Endodermal cell (in vitro differentiated cells): ENCODE measurements around the gene LRRC36. TPM values are rescaled to one million over a fixed set of nuclear protein-coding genes. Genes with fewer than 3 reads are reported as not detected.

Experiments used
- DNase-seq: peaks from one replicate; pipeline ENCODE4 v3.0.0-alpha.2; 2017
- H3K27ac ChIP-seq: 2 replicates; pipeline ENCODE4 v1.5.1; 2013; ENCODE audit warnings: mild to moderate bottlenecking, low read depth, low read length, moderate library complexity
- H3K27me3 ChIP-seq: 2 replicates; pipeline ENCODE4 v1.6.1; 2013; ENCODE audit warnings: mild to moderate bottlenecking, low read length, moderate library complexity; ENCODE audit not compliant: insufficient read depth, control insufficient read depth, poor library complexity, severe bottlenecking
- H3K36me3 ChIP-seq: 2 replicates; pipeline ENCODE4 v1.7.0; 2013; ENCODE audit warnings: mild to moderate bottlenecking, low read length, moderate library complexity; ENCODE audit not compliant: control insufficient read depth, insufficient read depth
- H3K4me1 ChIP-seq: one replicate; pipeline ENCODE4 v1.7.0; 2013; ENCODE audit warnings: low read length; ENCODE audit not compliant: control insufficient read depth, insufficient read depth
- H3K4me3 ChIP-seq: 2 replicates; pipeline ENCODE4 v1.5.1; 2013; ENCODE audit warnings: mild to moderate bottlenecking, low read length, moderate library complexity
- H3K9ac ChIP-seq: 2 replicates; pipeline ENCODE4 v1.6.1; 2013; ENCODE audit warnings: mild to moderate bottlenecking, low read length, moderate library complexity; ENCODE audit not compliant: poor library complexity, severe bottlenecking; ENCODE audit errors: extremely low read depth
- H3K9me3 ChIP-seq: 2 replicates; pipeline ENCODE4 v1.6.1; 2013; ENCODE audit warnings: mild to moderate bottlenecking, low read length, moderate library complexity; ENCODE audit not compliant: control insufficient read depth
- H3K27ac Mint-ChIP-seq: 2 replicates; pipeline ENCODE4 v1.8.0; 2020; ENCODE audit warnings: mixed read lengths
- H3K27me3 Mint-ChIP-seq: 2 replicates; pipeline ENCODE4 v1.8.0; 2021; ENCODE audit warnings: mild to moderate bottlenecking, mixed read lengths; ENCODE audit not compliant: insufficient read depth
- H3K36me3 Mint-ChIP-seq: 2 replicates; pipeline ENCODE4 v1.8.0; 2020; ENCODE audit warnings: low read depth, mixed read lengths
- H3K4me1 Mint-ChIP-seq: 2 replicates; pipeline ENCODE4 v1.8.0; 2020; ENCODE audit warnings: mixed read lengths
- H3K4me3 Mint-ChIP-seq: 2 replicates; pipeline ENCODE4 v1.8.0; 2020; ENCODE audit warnings: mild to moderate bottlenecking, moderate library complexity, mixed read lengths
- H3K9me3 Mint-ChIP-seq: 2 replicates; pipeline ENCODE4 v1.8.0; 2020; ENCODE audit warnings: mild to moderate bottlenecking, mixed read lengths
- WGBS, 2 experiments: methylation state at CpG; one replicate each; pipeline versions ENCODE4 v1.1.5 to v1.1.7; 2013; ENCODE audit warnings: missing lambda C conversion rate in 2 of 2, mixed read lengths in 1 of 2; ENCODE audit not compliant: insufficient coverage in 1 of 2, insufficient read length in 1 of 2; 5-methylcytosine and 5-hydroxymethylcytosine counted together
- total RNA-seq, 2 donors: library from RNA; stranded (reverse); fragmentation: NEBNext Ultra II Directional in 1 of 2; extraction: Animal tissue kit (Norgen Biotek cat#: 25700) in 1 of 2; gene quantifications; 2 replicates in 1 of 2; 3 replicates in 1 of 2; pipeline ENCODE4 v1.2.1, GENCODE V29; 2021
- TF ChIP-seq, protein P1 (sequence below): fragments of 200-600 bp; sonication (generic); conservative IDR thresholded peaks from 2 replicates; pipeline ENCODE4 v1.5.0; 2021; ENCODE audit warnings: antibody characterized with exemption, mild to moderate bottlenecking

LRRC36 gene
- total RNA-seq, 2 donors from 2014 or later = 0.73 TPM; not detected in 1

DNA sequence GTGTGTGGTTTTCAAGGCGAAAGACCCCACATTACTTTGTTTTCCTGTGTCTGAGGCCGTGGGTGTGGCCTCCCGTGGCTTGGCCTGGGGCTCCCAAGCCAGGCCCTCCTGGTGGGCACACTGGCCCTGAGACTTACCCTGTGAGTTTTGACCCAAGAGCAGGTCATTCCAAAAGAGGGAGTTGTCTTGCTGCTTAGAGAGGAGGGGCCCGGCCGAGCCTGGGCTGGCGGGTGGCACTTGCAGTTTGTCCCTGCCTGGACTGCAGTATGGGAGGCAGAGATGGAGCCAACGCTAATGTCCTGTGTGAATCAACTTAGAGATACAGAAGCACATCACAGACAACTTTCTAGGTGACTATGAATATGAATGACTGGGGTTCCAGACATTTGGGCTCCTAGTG lies 24.5 kb upstream of the LRRC36 start:
- TF ChIP-seq, protein P1, sequence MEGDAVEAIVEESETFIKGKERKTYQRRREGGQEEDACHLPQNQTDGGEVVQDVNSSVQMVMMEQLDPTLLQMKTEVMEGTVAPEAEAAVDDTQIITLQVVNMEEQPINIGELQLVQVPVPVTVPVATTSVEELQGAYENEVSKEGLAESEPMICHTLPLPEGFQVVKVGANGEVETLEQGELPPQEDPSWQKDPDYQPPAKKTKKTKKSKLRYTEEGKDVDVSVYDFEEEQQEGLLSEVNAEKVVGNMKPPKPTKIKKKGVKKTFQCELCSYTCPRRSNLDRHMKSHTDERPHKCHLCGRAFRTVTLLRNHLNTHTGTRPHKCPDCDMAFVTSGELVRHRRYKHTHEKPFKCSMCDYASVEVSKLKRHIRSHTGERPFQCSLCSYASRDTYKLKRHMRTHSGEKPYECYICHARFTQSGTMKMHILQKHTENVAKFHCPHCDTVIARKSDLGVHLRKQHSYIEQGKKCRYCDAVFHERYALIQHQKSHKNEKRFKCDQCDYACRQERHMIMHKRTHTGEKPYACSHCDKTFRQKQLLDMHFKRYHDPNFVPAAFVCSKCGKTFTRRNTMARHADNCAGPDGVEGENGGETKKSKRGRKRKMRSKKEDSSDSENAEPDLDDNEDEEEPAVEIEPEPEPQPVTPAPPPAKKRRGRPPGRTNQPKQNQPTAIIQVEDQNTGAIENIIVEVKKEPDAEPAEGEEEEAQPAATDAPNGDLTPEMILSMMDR = no peak
- Histone ChIP-seq H3K27ac (no peak overlapping the region), H3K9me3 (no peaks in the 10 kb centered on the region), H3K9ac (no peak overlapping the region), H3K36me3 (no peaks in the 10 kb centered on the region), H3K27me3 (no peaks in the 10 kb centered on the region), H3K4me1 (peaks cover 8% of the 10 kb centered on the region), H3K4me3 (no peak overlapping the region)
- H3K27ac Mint-ChIP-seq = no peak overlapping the region
- no peak overlapping the region for H3K4me3 Mint-ChIP-seq
- H3K36me3 Mint-ChIP-seq = no peaks in the 10 kb centered on the region
- DNase-seq = peak; percentile 33
- peaks cover 9% of the 10 kb centered on the region for H3K9me3 Mint-ChIP-seq
- H3K4me1 Mint-ChIP-seq = no peaks in the 10 kb centered on the region
- WGBS, 2 experiments = 91 to 100% methylated on average over 1 to 7 of the region's 7 CpGs
- H3K27me3 Mint-ChIP-seq = peaks cover 29% of the 10 kb centered on the region

DNA sequence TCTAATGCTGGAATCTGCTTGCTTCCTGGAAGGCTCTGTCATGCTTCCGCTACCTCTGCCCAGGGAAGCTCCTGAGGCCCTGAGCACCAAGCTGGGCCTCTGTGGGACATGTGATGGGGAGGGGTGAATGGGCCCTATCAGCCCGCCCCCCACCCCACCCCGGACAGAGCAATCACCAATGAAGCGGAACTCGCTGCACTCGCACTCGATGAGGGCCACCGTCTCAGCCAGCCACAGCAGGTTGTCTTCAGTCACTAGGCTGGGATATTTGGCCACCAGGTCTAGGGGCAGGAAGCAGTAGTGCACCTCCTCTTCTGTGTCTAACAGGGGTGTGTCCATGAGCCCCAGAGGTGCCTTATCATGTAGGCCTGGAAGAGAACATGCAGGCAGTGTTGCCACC lies 23.6 kb upstream of the LRRC36 start:
- WGBS, 2 experiments = 78 to 86% methylated on average over 7 to 8 of the region's 8 CpGs
- no peak overlapping the region for H3K27ac Mint-ChIP-seq
- no peaks in the 10 kb centered on the region for H3K36me3 Mint-ChIP-seq
- Histone ChIP-seq H3K4me3 (no peak overlapping the region), H3K9me3 (no peaks in the 10 kb centered on the region), H3K27me3 (no peaks in the 10 kb centered on the region), H3K4me1 (peaks cover 8% of the 10 kb centered on the region), H3K9ac (no peak overlapping the region), H3K36me3 (no peaks in the 10 kb centered on the region), H3K27ac (no peak overlapping the region)
- peak; percentile 42 for DNase-seq
- H3K4me1 Mint-ChIP-seq = no peaks in the 10 kb centered on the region
- peaks cover 23% of the 10 kb centered on the region for H3K27me3 Mint-ChIP-seq
- peaks cover 9% of the 10 kb centered on the region for H3K9me3 Mint-ChIP-seq
- no peak overlapping the region for H3K4me3 Mint-ChIP-seq
- TF ChIP-seq, protein P1 = no peak

DNA sequence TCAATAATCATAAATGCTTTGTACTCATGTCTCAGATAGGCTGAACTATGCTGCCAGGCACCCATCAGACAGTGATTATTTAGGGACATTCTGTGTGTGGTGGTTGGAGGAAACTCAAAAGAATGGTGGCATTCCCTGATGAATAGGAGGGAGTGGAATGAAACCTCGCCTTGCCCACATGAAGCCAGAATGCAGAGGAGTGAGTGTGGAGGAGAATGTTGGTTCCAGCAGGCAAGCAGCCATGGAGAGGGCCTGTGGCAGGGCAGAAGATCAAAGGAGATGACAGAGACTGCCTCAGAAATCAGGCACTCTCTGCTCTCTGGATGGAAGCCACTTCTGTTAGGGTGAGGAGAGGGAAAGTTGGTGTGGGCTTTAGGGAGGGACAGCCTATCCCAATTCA lies 22.6 kb upstream of the LRRC36 start:
- no peak overlapping the region for H3K4me3 ChIP-seq
- H3K27ac Mint-ChIP-seq = no peak overlapping the region
- TF ChIP-seq, protein P1 = no peak
- H3K27me3 Mint-ChIP-seq = peaks cover 18% of the 10 kb centered on the region
- no peak overlapping the region for H3K9ac ChIP-seq
- no peaks in the 10 kb centered on the region for H3K4me1 Mint-ChIP-seq
- DNase-seq = no peak
- H3K27ac ChIP-seq = no peak overlapping the region
- H3K4me3 Mint-ChIP-seq = no peak overlapping the region
- peaks cover 9% of the 10 kb centered on the region for H3K9me3 Mint-ChIP-seq
- no peaks in the 10 kb centered on the region for H3K36me3 Mint-ChIP-seq
- H3K27me3 ChIP-seq = no peaks in the 10 kb centered on the region
- WGBS, 2 experiments = 70 to 94% methylated on average over 1 of the region's 1 CpG
- no peaks in the 10 kb centered on the region for H3K36me3 ChIP-seq
- H3K9me3 ChIP-seq = no peaks in the 10 kb centered on the region
- H3K4me1 ChIP-seq = peaks cover 8% of the 10 kb centered on the region
